G401.6 (cell line): ENCODE data around the gene ECI1.

ENCODE experiments used
- FAIRE-seq: peaks from 2 replicates; lab custom pipeline; 2012; peaks lifted over from hg19 to GRCh38; lab: Jason Lieb, UNC

ECI1 gene

GRCh38 chr16:2194166-2194834, 57.1 kb downstream of the ECI1 start:
- FAIRE-seq: no peak

GRCh38 chr16:2191446-2191706, 60.0 kb downstream of the ECI1 start:
- FAIRE-seq: no peak

GRCh38 chr16:2190659-2191445, 60.5 kb downstream of the ECI1 start:
- no peak for FAIRE-seq

GRCh38 chr16:2190002-2190658, 61.3 kb downstream of the ECI1 start:
- no peak for FAIRE-seq
